Measurements from ENCODE around the gene NNT.

GRCh38 chr5:43634621-43635020 lies 31.6 kb downstream of the NNT start:
- TF ChIP-seq BHLHE40 (IDR thresholded peaks at IDR 0.05; ENCODE audit: borderline replicate concordance in 1 of 2, low read depth in 2 of 2, low read length in 1 of 2): no peak
- no peak for TF ChIP-seq CTCF (IDR thresholded peaks at IDR 0.05 in 2 of 3, conservative IDR thresholded peaks at IDR 0.05 in 1 of 3; ENCODE audit: control insufficient read depth in 2 of 3, extremely low read depth in 1 of 3, insufficient read depth in 1 of 3, low read depth in 3 of 3, low read length in 3 of 3)

Data from GM12878 (cell line).